Endothelial cell of umbilical vein (primary cell): ENCODE results near the gene CLBA1. TPM values are rescaled to one million over a fixed set of nuclear protein-coding genes. Genes with fewer than 3 reads are reported as not detected.

ENCODE experiments used
- BruUV-seq: library from RNA; stranded (reverse); fragments of 400-500 nt; replicated peaks from 2 replicates; lab custom pipeline; 2021; lab: Mats Ljungman, UMichigan
- CTCF ChIA-PET: fragments of 300-600, 350-600 bp; sonication (Branson Sonifier 250); formaldehyde crosslinking; loops from one replicate; lab custom pipeline; 2021; ENCODE audit warnings: antibody characterized with exemption, inconsistent platforms; lab: Charles Lee
- POLR2A ChIA-PET: fragments of 300-600, 350-600 bp; sonication (Branson Sonifier 250); formaldehyde crosslinking; loops from one replicate; lab custom pipeline; 2021; ENCODE audit warnings: antibody characterized with exemption, inconsistent platforms; lab: Charles Lee
- DNase-seq: peaks from one replicate; pipeline ENCODE4 v3.0.0-alpha.2; 2011; ENCODE audit warnings: low read depth, low spot score
- FAIRE-seq: peaks from 2 replicates; lab custom pipeline; 2011; peaks lifted over from hg19 to GRCh38; lab: Jason Lieb, UNC
- H2AFZ ChIP-seq: 2 replicates; pipeline ENCODE4 v1.6.0; 2012; ENCODE audit warnings: low read depth, low read length, control low read depth, inconsistent platforms
- H3K27ac ChIP-seq: 2 replicates; pipeline ENCODE4 v1.5.1; 2011; ENCODE audit warnings: low read depth, mild to moderate bottlenecking, control low read depth, low read length, moderate library complexity; ENCODE audit not compliant: insufficient read depth
- H3K27me3 ChIP-seq, 2 experiments: 2 replicates each; pipeline versions ENCODE4 v1.6.0 to v1.6.1; 2011; ENCODE audit warnings: low read length in 2 of 2, mixed read lengths in 1 of 2; ENCODE audit not compliant: control insufficient read depth in 2 of 2, insufficient read depth in 2 of 2
- H3K36me3 ChIP-seq, 2 experiments: 2 replicates in 1 of 2; 3 replicates in 1 of 2; pipeline ENCODE4 v1.5.1; 2011; ENCODE audit warnings: low read length in 2 of 2, mild to moderate bottlenecking in 1 of 2, moderate library complexity in 1 of 2; ENCODE audit not compliant: control insufficient read depth in 2 of 2, insufficient read depth in 2 of 2; ENCODE audit errors: extremely low read depth in 1 of 2
- H3K4me1 ChIP-seq: 3 replicates; pipeline ENCODE4 v1.5.1; 2011; ENCODE audit warnings: mild to moderate bottlenecking, low read length; ENCODE audit not compliant: control insufficient read depth, insufficient read depth; ENCODE audit errors: extremely low read depth
- H3K4me2 ChIP-seq: 2 replicates; pipeline ENCODE4 v1.6.1; 2011; ENCODE audit warnings: low read length, control low read depth, mixed read lengths; ENCODE audit not compliant: insufficient read depth
- H3K4me3 ChIP-seq, 3 experiments: fragments of 200-600 bp in 1 of 3; sonication (generic), shearing (Covaris generic) in 1 of 3; replicated peaks in 1 of 3; 2 replicates each; pipeline ENCODE4 v1.5.1; 2011 to 2016; ENCODE audit warnings: control low read depth in 3 of 3, low read length in 3 of 3, mild to moderate bottlenecking in 2 of 3, inconsistent platforms in 1 of 3, low read depth in 1 of 3, moderate library complexity in 1 of 3; ENCODE audit not compliant: insufficient read depth in 1 of 3
- H3K79me2 ChIP-seq: 2 replicates; pipeline ENCODE4 v1.6.0; 2012; ENCODE audit warnings: low read length, inconsistent platforms; ENCODE audit not compliant: control insufficient read depth, insufficient read depth
- H3K9ac ChIP-seq: replicated peaks from 2 replicates; pipeline ENCODE3; 2011; ENCODE audit warnings: low read length, control low read depth; ENCODE audit not compliant: insufficient read depth; ENCODE audit errors: extremely low read depth
- H3K9me1 ChIP-seq: replicated peaks from 3 replicates; pipeline ENCODE4 v1.6.0; 2011; ENCODE audit warnings: mild to moderate bottlenecking, low read length; ENCODE audit not compliant: control insufficient read depth, insufficient read depth; ENCODE audit errors: extremely low read depth
- H3K9me3 ChIP-seq: replicated peaks from 2 replicates; pipeline ENCODE4 v1.5.1; 2012; ENCODE audit warnings: low read length, inconsistent platforms; ENCODE audit not compliant: control insufficient read depth, insufficient read depth
- H4K20me1 ChIP-seq: replicated peaks from 2 replicates; pipeline ENCODE3; 2011; ENCODE audit warnings: mild to moderate bottlenecking, low read length; ENCODE audit not compliant: control insufficient read depth, insufficient read depth; ENCODE audit errors: extremely low read depth
- FOS ChIP-seq: IDR thresholded peaks from 2 replicates; pipeline ENCODE4 v1.6.1; 2011; ENCODE audit warnings: mild to moderate bottlenecking, low read length, moderate library complexity, borderline replicate concordance; ENCODE audit not compliant: insufficient read depth
- MYC ChIP-seq: IDR thresholded peaks from one replicate; pipeline ENCODE4 v1.6.1; 2011; ENCODE audit warnings: mild to moderate bottlenecking, low read depth, low read length
- POLR2A ChIP-seq: IDR thresholded peaks from 2 replicates; pipeline ENCODE4 v1.6.1; 2012; ENCODE audit warnings: low read depth, mild to moderate bottlenecking, control low read depth, low read length
- dilution Hi-C: fragments of 300-500 bp; cut with MboI; formaldehyde crosslinking; loops from one replicate; pipeline ENCODE4 v1.15.0; 2019; ENCODE audit warnings: low sequenced_read_pairs; ENCODE audit not compliant: extremely low pct_ligation_motif_present
- intact Hi-C: fragments of 100-400 bp; cut with micrococcal nuclease; formaldehyde crosslinking; loops from one replicate; pipeline ENCODE4 v1.10.0; 2022
- polyA plus RNA-seq, 4 experiments: library from polyadenylated mRNA; depleted of rRNA in 3 of 4; stranded (reverse) in 3 of 4; unstranded in 1 of 4; fragments of >200 nt; gene quantifications; 2 replicates each; pipeline versions ENCODE4 v1.2.1 to v1.2.3, GENCODE V29; 2011 to 2012; ENCODE audit warnings: missing spikeins in 1 of 4
- total RNA-seq: library from RNA; stranded (reverse); gene quantifications from 2 replicates; pipeline ENCODE4 v1.2.3, GENCODE V29; 2021
- TF ChIP-seq, protein P1 (sequence below), 2 donors: IDR thresholded peaks; 1 replicate in 1 of 2; 2 replicates in 1 of 2; pipeline ENCODE4 v1.5.1; 2011; ENCODE audit warnings: low read length in 2 of 2, mild to moderate bottlenecking in 2 of 2, moderate library complexity in 2 of 2, control low read depth in 1 of 2, inconsistent platforms in 1 of 2, low read depth in 1 of 2; ENCODE audit not compliant: insufficient read depth in 1 of 2; ENCODE audit errors: extremely low read depth in 1 of 2

The CLBA1 gene
- total and polyA plus RNA-seq, 2 donors (not counting 3 experiments of a cell fraction or from before 2014, with no cell fraction given): 5.2 to 5.3 TPM

DNA sequence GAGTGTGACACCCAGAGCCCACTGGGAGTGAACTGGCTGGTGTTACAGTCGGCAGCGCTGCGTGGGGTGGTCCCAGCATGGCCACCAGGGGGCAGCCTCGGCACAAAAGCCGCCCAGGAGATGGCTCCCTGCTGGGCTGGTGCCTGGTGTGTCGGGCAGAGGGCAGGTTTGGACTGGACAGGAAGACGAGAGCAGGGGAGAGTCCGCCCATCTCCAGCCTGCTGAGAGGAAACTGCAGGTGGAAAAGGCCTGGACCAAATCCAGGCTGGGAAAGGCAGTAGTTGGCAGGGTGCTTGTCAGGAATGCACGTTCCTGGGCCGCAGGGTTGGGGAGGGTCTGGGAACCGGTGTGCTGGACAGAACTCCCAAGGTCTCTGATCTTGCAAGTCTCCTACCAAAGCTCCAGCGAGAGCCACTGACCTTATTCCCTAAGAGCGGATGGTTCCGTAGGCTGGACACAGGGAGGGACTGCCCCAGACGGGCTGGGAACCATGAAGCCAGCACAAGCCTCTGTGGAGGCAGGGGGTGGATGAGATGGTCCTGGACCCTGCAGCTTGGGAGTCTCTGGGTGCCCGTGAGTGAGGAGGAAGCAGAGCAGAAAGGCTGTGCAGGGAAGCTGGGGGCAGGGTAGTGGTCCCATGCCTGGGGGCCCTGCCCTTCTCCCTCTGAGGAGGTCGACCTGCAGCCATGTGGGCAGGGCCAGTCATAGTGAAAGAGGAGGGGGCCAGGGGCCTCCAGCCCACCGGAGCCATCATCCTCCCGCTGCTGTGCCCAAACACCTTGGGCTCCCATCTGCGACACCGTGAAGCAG is 9.2 kb upstream of the CLBA1 start:
- Histone ChIP-seq H3K27me3 (no peaks in the 10 kb centered on the region), H3K9ac (no peak overlapping the region), H3K36me3 (no peaks in the 10 kb centered on the region), H3K9me1 (no peaks in the 10 kb centered on the region), H2AFZ (no peak overlapping the region), H3K4me1 (peaks cover 39% of the 10 kb centered on the region), H3K4me2 (no peak overlapping the region), H3K27ac (no peak overlapping the region), H4K20me1 (no peaks in the 10 kb centered on the region), H3K9me3 (no peaks in the 10 kb centered on the region), H3K4me3 (no peak overlapping the region), H3K79me2 (no peaks in the 10 kb centered on the region)
- TF ChIP-seq POLR2A: no peak
- TF ChIP-seq, protein P1, sequence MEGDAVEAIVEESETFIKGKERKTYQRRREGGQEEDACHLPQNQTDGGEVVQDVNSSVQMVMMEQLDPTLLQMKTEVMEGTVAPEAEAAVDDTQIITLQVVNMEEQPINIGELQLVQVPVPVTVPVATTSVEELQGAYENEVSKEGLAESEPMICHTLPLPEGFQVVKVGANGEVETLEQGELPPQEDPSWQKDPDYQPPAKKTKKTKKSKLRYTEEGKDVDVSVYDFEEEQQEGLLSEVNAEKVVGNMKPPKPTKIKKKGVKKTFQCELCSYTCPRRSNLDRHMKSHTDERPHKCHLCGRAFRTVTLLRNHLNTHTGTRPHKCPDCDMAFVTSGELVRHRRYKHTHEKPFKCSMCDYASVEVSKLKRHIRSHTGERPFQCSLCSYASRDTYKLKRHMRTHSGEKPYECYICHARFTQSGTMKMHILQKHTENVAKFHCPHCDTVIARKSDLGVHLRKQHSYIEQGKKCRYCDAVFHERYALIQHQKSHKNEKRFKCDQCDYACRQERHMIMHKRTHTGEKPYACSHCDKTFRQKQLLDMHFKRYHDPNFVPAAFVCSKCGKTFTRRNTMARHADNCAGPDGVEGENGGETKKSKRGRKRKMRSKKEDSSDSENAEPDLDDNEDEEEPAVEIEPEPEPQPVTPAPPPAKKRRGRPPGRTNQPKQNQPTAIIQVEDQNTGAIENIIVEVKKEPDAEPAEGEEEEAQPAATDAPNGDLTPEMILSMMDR (IDR thresholded peaks at IDR 0.05; ENCODE audit: extremely low read depth in 1 of 2, insufficient read depth in 1 of 2, low read depth in 1 of 2, low read length in 2 of 2): peak; percentile 90 to 98
- intact Hi-C loops (loop anchor here (1.0 to 10.0 kb wide), 7 partner anchors 9 to 326 kb away; partner anchors contain the start of genes BRF1, CDCA4 and CLBA1), dilution Hi-C loops (no loop called here)
- DNase-seq (peak; percentile 74), FAIRE-seq (peak; percentile 92)
- ChIA-PET CTCF (interaction anchor here (0.6 to 4.7 kb wide), 8 partner anchors 9 to 111 kb away, joined by 3 to 97 read pairs (median 5); partner anchors contain the start of gene CDCA4), POLR2A (no interaction called here)
- no TSS peak for BruUV-seq

DNA sequence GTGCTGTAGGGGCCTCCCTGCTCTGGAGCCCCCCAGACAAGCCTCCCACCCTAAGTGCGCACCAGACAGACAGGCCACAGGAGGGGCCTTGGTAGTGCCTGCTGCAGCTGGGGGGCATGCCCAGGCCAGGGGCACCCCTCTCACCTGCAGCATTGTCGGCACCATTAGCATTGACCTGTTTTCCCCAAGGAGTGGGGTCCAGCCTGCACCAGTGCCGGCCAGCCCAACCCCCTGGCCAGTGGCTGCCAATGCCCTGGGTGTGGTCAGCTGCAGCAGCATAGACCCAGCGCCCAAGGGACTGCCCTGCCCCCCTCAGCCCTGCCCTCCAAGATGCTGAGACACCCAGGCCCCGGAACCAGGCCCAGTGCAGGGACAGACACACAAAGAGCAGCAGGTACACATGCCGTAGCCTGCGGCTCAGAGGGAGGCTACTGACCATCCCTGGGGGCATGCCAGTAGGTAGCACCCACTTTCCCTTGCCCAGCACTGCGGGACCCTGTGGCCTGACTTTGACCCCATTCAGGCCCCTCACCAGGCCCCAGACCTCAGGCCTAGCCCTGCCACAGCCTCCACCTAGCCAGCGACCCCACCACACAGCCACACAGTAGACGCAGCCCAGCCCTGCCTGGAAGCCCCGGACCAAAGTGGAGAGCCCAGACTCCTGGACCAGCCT is 8.4 kb upstream of the CLBA1 start:
- dilution Hi-C loops: no loop called here

More for the DNA sequence above, 8.4 kb upstream of the CLBA1 start:
- Histone ChIP-seq H3K4me3 (no peak overlapping the region), H3K9me3 (no peaks in the 10 kb centered on the region), H3K27ac (no peak overlapping the region), H3K36me3 (no peaks in the 10 kb centered on the region), H4K20me1 (no peaks in the 10 kb centered on the region), H3K4me1 (peaks cover 32% of the 10 kb centered on the region), H2AFZ (no peak overlapping the region), H3K9me1 (no peaks in the 10 kb centered on the region), H3K4me2 (peak overlapping the region; percentile 65), H3K9ac (no peak overlapping the region), H3K79me2 (no peaks in the 10 kb centered on the region), H3K27me3 (no peaks in the 10 kb centered on the region)
- TF ChIP-seq MYC: no peak
- TF ChIP-seq, protein P1 (IDR thresholded peaks at IDR 0.05; ENCODE audit: extremely low read depth in 1 of 2, insufficient read depth in 1 of 2, low read depth in 1 of 2, low read length in 2 of 2): no peak
- TF ChIP-seq FOS: no peak
- no TSS peak for BruUV-seq
- intact Hi-C loops: loop anchor here (2.0 to 10.0 kb wide), 3 partner anchors 114 to 325 kb away; partner anchors contain the start of gene BRF1
- no peak for DNase-seq
- ChIA-PET CTCF (interaction anchor here (4.7 kb wide), 1 partner anchor 69 kb away, joined by 97 read pairs; no protein-coding TSS in a partner anchor), POLR2A (no interaction called here)
- no peak for FAIRE-seq
